GM15510 (cell line): ENCODE results near the gene GRK7.

Source experiments
- POLR2A ChIP-seq: IDR thresholded peaks from 3 replicates; pipeline ENCODE4 v1.6.1; 2011; ENCODE audit warnings: borderline replicate concordance; ENCODE audit not compliant: insufficient read length; ENCODE audit errors: extremely low read depth

Gene GRK7

DNA sequence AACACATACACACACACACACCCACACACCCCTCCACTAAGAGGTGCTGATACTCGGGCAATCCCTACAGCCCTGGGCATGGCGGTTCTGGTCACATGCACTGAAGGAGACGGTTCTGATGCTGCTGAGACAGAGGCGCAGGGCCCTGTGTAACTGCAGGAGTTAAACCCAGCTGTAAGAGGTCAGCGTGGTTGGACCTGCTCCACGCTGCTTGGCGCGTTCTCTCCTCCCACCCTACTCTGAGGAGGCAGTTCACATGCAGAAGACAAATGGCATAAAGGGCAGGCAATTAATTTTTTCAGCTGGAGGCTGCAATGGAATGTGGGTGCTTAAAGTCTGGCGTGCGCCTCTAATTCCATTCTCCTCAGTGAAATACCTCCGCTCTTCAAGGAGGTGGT, 35.2 kb downstream of the GRK7 start:
- TF ChIP-seq POLR2A = no peak

GRCh38 chr3:141802316-141803077, 39.3 kb downstream of the GRK7 start:
- no peak for TF ChIP-seq POLR2A

- no peak for TF ChIP-seq POLR2A
Observed at GRCh38 chr3:141804447-141804777, 41.2 kb downstream of the GRK7 start.

DNA sequence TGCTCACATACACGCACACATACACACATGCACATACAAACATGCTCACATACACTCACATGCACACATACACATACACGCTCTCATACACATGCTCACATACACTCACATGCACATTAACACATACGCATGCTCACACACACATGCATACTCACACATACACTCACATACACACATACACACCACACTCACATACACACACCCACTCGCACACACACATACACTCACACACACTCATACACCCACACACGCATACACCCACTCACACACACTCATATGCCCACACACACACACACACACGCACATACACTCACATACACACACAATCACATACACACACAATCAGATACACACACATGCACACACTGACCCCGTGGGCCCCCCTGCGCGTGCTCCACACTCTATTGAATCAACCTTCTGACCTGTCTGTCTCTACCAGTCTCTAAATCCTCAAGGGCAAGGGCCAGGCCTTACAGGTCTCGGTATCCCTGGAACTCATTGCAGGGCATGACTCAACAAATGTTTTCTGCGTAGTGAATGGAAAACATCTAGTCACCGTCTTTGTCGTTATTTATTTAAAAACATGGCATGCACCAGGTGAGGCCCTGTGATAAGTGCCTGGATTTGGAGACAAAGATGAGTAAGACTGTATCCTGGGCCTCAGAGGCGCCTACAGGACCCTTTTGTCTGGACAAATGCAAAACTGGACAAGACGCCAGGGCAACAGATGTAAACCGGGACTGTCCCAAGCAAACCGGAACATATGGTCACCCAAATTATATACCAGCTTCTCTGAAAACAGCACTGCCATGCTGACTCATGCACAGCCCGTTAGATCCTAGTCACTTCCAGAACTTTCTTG, 41.8 kb downstream of the GRK7 start:
- no peak for TF ChIP-seq POLR2A

DNA sequence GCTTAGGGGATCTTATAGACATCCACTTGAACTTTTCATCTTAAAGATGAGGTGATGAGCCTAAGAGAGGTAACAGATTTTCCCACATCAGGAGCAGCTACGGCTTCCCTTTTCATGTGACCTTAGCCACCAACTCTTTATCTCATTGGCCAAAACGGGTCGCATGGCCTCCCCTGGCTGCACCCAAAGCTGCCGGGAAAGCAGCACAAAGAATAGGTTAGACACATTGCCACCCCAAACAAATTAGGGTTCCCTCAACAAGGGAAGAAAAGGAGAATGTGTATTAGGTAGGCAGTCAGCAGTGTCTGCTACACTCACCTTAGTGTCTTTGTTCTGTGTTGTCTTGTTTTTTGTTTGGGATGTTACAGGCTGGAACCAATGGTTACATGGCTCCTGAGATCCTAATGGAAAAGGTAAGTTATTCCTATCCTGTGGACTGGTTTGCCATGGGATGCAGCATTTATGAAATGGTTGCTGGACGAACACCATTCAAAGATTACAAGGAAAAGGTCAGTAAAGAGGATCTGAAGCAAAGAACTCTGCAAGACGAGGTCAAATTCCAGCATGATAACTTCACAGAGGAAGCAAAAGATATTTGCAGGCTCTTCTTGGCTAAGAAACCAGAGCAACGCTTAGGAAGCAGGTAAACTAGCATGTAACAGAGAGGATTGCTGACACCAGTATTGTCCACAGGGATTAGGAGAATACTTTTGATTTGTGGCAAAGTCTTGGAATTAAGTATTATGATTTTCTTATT, 44.2 kb downstream of the GRK7 start:
- TF ChIP-seq POLR2A = no peak

DNA sequence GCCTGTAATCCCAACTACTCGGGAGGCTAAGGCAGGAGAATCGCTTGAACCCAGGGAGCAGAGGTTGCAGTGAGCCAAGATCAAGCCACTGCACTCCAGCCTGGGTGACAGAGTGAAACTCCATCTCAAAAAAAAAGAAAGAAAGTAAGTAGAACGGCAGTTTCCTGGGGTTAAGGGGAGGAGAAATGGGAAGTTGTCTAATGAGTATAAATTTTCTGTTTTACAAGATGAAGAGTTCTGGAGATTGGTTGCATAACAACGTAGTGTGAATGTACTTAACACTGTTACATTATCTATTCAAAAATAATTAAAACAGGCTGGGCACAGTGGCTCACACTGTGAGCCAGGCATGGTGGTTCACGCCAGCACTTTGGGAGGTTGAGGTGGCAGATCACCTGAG, 45.4 kb downstream of the GRK7 start:
- no peak for TF ChIP-seq POLR2A

- TF ChIP-seq POLR2A = no peak
Observed at GRCh38 chr3:141810161-141810560, 47.0 kb downstream of the GRK7 start.

DNA sequence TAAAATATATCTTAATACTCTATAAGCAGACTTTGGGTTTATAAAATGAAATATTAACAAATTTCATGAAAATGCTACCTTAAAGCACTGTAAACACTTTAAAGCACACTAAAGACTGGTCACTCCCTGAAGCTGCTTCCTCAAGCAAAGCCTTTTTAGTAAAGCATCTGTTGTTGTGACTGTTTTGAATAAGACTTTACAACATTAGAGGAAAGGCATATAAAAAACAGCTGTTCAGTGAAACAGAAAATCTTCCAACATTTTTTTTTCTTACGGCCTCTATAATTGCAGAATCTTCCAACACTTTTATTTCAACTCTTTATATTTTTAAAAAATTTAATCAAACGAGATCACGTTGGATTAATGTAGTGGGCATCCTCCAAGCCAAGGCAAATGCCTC, 48.1 kb downstream of the GRK7 start:
- no peak for TF ChIP-seq POLR2A

DNA sequence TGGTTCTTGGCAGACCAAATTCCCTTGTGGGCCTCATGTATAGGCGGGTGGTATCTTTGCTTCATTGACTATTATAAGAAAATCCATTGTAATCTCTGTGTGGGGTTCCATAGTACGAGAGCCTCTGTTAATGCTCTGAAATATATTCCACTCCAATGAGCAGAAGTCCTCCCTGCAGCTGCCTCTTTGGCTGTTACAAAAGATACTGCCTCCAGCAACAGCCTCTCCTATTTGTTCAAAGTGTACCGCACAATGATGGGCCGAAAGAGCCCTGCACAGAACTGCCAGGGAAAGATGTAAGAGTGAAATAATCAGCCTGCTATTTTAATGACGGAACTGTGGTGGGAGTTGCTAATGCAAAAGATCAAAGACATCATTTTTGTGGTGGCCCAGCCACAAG, 48.9 kb downstream of the GRK7 start:
- no peak for TF ChIP-seq POLR2A

DNA sequence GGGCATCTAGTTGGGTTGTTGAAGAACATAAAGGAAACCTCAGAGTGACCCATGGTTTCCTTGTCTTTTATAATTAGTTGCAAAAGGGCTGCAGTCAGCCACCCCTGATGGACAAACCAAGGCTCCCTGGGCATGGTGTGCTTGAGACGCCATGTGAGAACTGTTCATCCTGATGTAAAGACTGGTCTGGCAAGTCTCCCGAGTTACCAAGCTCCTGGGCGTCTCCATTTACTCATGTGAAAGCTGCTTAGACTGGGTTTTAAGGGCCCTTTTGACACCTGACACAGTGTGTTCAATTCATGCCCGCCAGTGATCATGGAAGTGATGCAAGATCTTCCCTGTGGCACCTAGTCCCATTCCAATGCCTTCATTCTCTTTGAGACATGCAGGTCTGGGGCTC, 49.4 kb downstream of the GRK7 start:
- TF ChIP-seq POLR2A = no peak
